Neural progenitor cell (in vitro differentiated cells): ENCODE data around the gene UBE2QL1. TPM values are rescaled to one million over a fixed set of nuclear protein-coding genes. Genes with fewer than 3 reads are reported as not detected.
"Not testable (repeated sequence)": the region's sequence is repeated elsewhere in the genome, so short reads cannot be mapped to it uniquely, and the experiment has no call there.

Source experiments
- DNase-seq: peaks from one replicate; pipeline ENCODE4 v3.0.0-alpha.2; 2016; ENCODE audit warnings: low spot score
- H2AFZ ChIP-seq: fragments of 200-600 bp; sonication (generic); replicated peaks from 2 replicates; pipeline ENCODE4 v1.6.1; 2016; ENCODE audit warnings: antibody characterized with exemption
- H3F3A ChIP-seq: fragments of 200-600 bp; sonication (generic); 2 replicates; pipeline ENCODE4 v1.6.1; 2016; ENCODE audit warnings: antibody characterized with exemption, low read depth
- H3K27ac ChIP-seq: fragments of 200-600 bp; sonication (generic); 2 replicates; pipeline ENCODE4 v1.5.1; 2016; ENCODE audit warnings: mild to moderate bottlenecking
- H3K27me3 ChIP-seq: fragments of 200-600 bp; sonication (generic); 2 replicates; pipeline ENCODE4 v1.6.1; 2016; ENCODE audit warnings: mild to moderate bottlenecking, moderate library complexity
- H3K36me3 ChIP-seq: fragments of 200-600 bp; sonication (generic); 2 replicates; pipeline ENCODE4 v1.5.1; 2016
- H3K4me1 ChIP-seq: fragments of 200-600 bp; sonication (generic); 2 replicates; pipeline ENCODE4 v1.6.1; 2016; ENCODE audit warnings: mixed run types
- H3K4me2 ChIP-seq: fragments of 200-600 bp; sonication (generic); 2 replicates; pipeline ENCODE4 v1.6.1; 2016
- H3K4me3 ChIP-seq: fragments of 200-600 bp; sonication (generic); 2 replicates; pipeline ENCODE4 v1.5.1; 2016
- H3K79me2 ChIP-seq: fragments of 200-600 bp; sonication (generic); 2 replicates; pipeline ENCODE4 v1.6.1; 2016; ENCODE audit warnings: low read depth
- H3K9ac ChIP-seq: fragments of 200-600 bp; sonication (generic); 2 replicates; pipeline ENCODE4 v1.6.1; 2016
- H3K9me3 ChIP-seq: fragments of 200-600 bp; sonication (generic); 2 replicates; pipeline ENCODE4 v1.5.1; 2016; ENCODE audit warnings: low read depth
- H4K20me1 ChIP-seq: fragments of 200-600 bp; sonication (generic); 2 replicates; pipeline ENCODE4 v1.6.1; 2016; ENCODE audit warnings: low read depth
- H3K27ac Mint-ChIP-seq: 3 replicates; pipeline ENCODE4 v1.8.0; 2021; ENCODE audit warnings: mixed read lengths
- H3K27me3 Mint-ChIP-seq: 2 replicates; pipeline ENCODE4 v1.8.0; 2022; ENCODE audit warnings: low read depth, mild to moderate bottlenecking, inconsistent platforms, moderate library complexity, mixed read lengths; ENCODE audit not compliant: insufficient read depth
- H3K36me3 Mint-ChIP-seq: 3 replicates; pipeline ENCODE4 v1.8.0; 2021; ENCODE audit warnings: mixed read lengths
- H3K4me1 Mint-ChIP-seq: 3 replicates; pipeline ENCODE4 v1.8.0; 2021; ENCODE audit warnings: mixed read lengths
- H3K4me3 Mint-ChIP-seq: 3 replicates; pipeline ENCODE4 v1.8.0; 2021; ENCODE audit warnings: mild to moderate bottlenecking, moderate library complexity, mixed read lengths
- H3K9me3 Mint-ChIP-seq: 3 replicates; pipeline ENCODE4 v1.8.0; 2020; ENCODE audit warnings: mixed read lengths
- EZH2 ChIP-seq: fragments of 200-600 bp; sonication (generic); IDR thresholded peaks from 2 replicates; pipeline ENCODE4 v1.6.1; 2017; ENCODE audit warnings: antibody characterized with exemption, mild to moderate bottlenecking, moderate library complexity
- EZH2phosphoT487 ChIP-seq: fragments of 200-600 bp; sonication (generic); IDR thresholded peaks from 2 replicates; pipeline ENCODE4 v1.6.1; 2017; ENCODE audit warnings: antibody characterized with exemption
- total RNA-seq: library from RNA; depleted of rRNA; stranded (reverse); fragments of >200 nt; gene quantifications from 2 replicates; pipeline ENCODE4 v1.2.3, GENCODE V29; 2015; ENCODE audit warnings: low replicate concordance
- TF ChIP-seq, protein P1 (sequence below): fragments of 200-600 bp; sonication (generic); IDR thresholded peaks from 2 replicates; pipeline ENCODE4 v1.5.1; 2017; ENCODE audit warnings: antibody characterized with exemption, mild to moderate bottlenecking

Gene UBE2QL1
- total RNA-seq, 1 donor from 2014 or later = 0.30 TPM

- Histone ChIP-seq H3F3A (no peaks in the 10 kb centered on the region), H3K27me3 (no peaks in the 10 kb centered on the region), H3K36me3 (no peaks in the 10 kb centered on the region), H3K79me2 (no peaks in the 10 kb centered on the region), H3K27ac (no peak overlapping the region), H3K4me3 (no peak overlapping the region), H2AFZ (no peak overlapping the region), H3K4me1 (no peaks in the 10 kb centered on the region), H3K9ac (no peak overlapping the region), H3K9me3 (no peaks in the 10 kb centered on the region), H4K20me1 (no peaks in the 10 kb centered on the region), H3K4me2 (no peak overlapping the region)
- H3K4me1 Mint-ChIP-seq = no peaks in the 10 kb centered on the region
- no peak for DNase-seq
- H3K36me3 Mint-ChIP-seq = no peaks in the 10 kb centered on the region
- no peak overlapping the region for H3K4me3 Mint-ChIP-seq
- no peak for TF ChIP-seq EZH2
- TF ChIP-seq, protein P1, sequence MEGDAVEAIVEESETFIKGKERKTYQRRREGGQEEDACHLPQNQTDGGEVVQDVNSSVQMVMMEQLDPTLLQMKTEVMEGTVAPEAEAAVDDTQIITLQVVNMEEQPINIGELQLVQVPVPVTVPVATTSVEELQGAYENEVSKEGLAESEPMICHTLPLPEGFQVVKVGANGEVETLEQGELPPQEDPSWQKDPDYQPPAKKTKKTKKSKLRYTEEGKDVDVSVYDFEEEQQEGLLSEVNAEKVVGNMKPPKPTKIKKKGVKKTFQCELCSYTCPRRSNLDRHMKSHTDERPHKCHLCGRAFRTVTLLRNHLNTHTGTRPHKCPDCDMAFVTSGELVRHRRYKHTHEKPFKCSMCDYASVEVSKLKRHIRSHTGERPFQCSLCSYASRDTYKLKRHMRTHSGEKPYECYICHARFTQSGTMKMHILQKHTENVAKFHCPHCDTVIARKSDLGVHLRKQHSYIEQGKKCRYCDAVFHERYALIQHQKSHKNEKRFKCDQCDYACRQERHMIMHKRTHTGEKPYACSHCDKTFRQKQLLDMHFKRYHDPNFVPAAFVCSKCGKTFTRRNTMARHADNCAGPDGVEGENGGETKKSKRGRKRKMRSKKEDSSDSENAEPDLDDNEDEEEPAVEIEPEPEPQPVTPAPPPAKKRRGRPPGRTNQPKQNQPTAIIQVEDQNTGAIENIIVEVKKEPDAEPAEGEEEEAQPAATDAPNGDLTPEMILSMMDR = no peak
- H3K9me3 Mint-ChIP-seq = peaks cover 4% of the 10 kb centered on the region
- H3K27me3 Mint-ChIP-seq = peaks cover 3% of the 10 kb centered on the region
- no peak overlapping the region for H3K27ac Mint-ChIP-seq
Observed at GRCh38 chr5:6510973-6511372, 62.3 kb downstream of the UBE2QL1 start.

GRCh38 chr5:6515812-6516211 is 67.2 kb downstream of the UBE2QL1 start:
- H4K20me1 ChIP-seq, H3K4me3 Mint-ChIP-seq, H3K9me3 Mint-ChIP-seq, H3K4me2 ChIP-seq, H3K27me3 Mint-ChIP-seq, H2AFZ ChIP-seq, H3K4me1 Mint-ChIP-seq, H3K27ac ChIP-seq, H3K9me3 ChIP-seq, H3F3A ChIP-seq, H3K9ac ChIP-seq, H3K27ac Mint-ChIP-seq, H3K36me3 Mint-ChIP-seq, H3K36me3 ChIP-seq, H3K79me2 ChIP-seq, H3K4me1 ChIP-seq, H3K27me3 ChIP-seq, DNase-seq, H3K4me3 ChIP-seq: not testable (repeated sequence)

- no peak overlapping the region for H3K27ac ChIP-seq
- H3K27me3 ChIP-seq = no peaks in the 10 kb centered on the region
- H3K9ac ChIP-seq = no peak overlapping the region
- DNase-seq = no peak
- H3K27ac Mint-ChIP-seq = no peak overlapping the region
- H3K4me3 Mint-ChIP-seq = no peak overlapping the region
- no peaks in the 10 kb centered on the region for H3F3A ChIP-seq
- no peaks in the 10 kb centered on the region for H3K36me3 ChIP-seq
- no peaks in the 10 kb centered on the region for H3K9me3 Mint-ChIP-seq
- H3K9me3 ChIP-seq = no peaks in the 10 kb centered on the region
- H4K20me1 ChIP-seq = no peaks in the 10 kb centered on the region
- H3K36me3 Mint-ChIP-seq = no peaks in the 10 kb centered on the region
- peaks cover 8% of the 10 kb centered on the region for H3K27me3 Mint-ChIP-seq
- no peak overlapping the region for H3K4me3 ChIP-seq
- H2AFZ ChIP-seq = no peak overlapping the region
- no peaks in the 10 kb centered on the region for H3K4me1 Mint-ChIP-seq
- H3K79me2 ChIP-seq = no peaks in the 10 kb centered on the region
- TF ChIP-seq EZH2phosphoT487 = no peak
- no peaks in the 10 kb centered on the region for H3K4me1 ChIP-seq
- H3K4me2 ChIP-seq = no peak overlapping the region
Observed at GRCh38 chr5:6516823-6517222, 68.2 kb downstream of the UBE2QL1 start.

- peaks cover 11% of the 10 kb centered on the region for H3K27me3 Mint-ChIP-seq
- Histone ChIP-seq H3K79me2 (no peaks in the 10 kb centered on the region), H3K4me3 (no peak overlapping the region), H3F3A (no peaks in the 10 kb centered on the region), H4K20me1 (no peaks in the 10 kb centered on the region), H2AFZ (no peak overlapping the region), H3K4me1 (no peaks in the 10 kb centered on the region), H3K27me3 (no peaks in the 10 kb centered on the region), H3K36me3 (no peaks in the 10 kb centered on the region), H3K9ac (no peak overlapping the region), H3K9me3 (no peaks in the 10 kb centered on the region), H3K4me2 (no peak overlapping the region), H3K27ac (no peak overlapping the region)
- no peak for DNase-seq
- H3K36me3 Mint-ChIP-seq = no peaks in the 10 kb centered on the region
- no peaks in the 10 kb centered on the region for H3K9me3 Mint-ChIP-seq
- no peak overlapping the region for H3K27ac Mint-ChIP-seq
- TF ChIP-seq EZH2 (no peak), EZH2phosphoT487 (no peak)
- TF ChIP-seq, protein P1 = no peak
- no peak overlapping the region for H3K4me3 Mint-ChIP-seq
- no peaks in the 10 kb centered on the region for H3K4me1 Mint-ChIP-seq
Observed at GRCh38 chr5:6517510-6517909, 68.9 kb downstream of the UBE2QL1 start.
